Breast epithelium (tissue), 4 donors: ENCODE results near the gene ISYNA1. TPM values are rescaled to one million over a fixed set of nuclear protein-coding genes. Genes with fewer than 3 reads are reported as not detected.
A peak's percentile ranks its signal among the peaks of the same experiment; 100 is the strongest.

Source experiments
- DNase-seq, 2 donors: peaks; one replicate each; pipeline ENCODE4 v3.0.0-alpha.2; 2019; ENCODE audit warnings: low spot score in 2 of 2
- H3K27ac ChIP-seq, 2 donors: fragments of 200-600 bp; sonication (generic) in 1 of 2; one replicate each; pipeline ENCODE4 v1.5.1; 2016 to 2019; ENCODE audit warnings: mild to moderate bottlenecking in 1 of 2
- H3K27me3 ChIP-seq, 2 donors: fragments of 200-600 bp; sonication (generic) in 1 of 2; one replicate each; pipeline versions ENCODE4 v1.5.1 to v1.6.0; 2017 to 2019; ENCODE audit warnings: control low read depth in 1 of 2, mild to moderate bottlenecking in 1 of 2
- H3K36me3 ChIP-seq: fragments of 200-600 bp; one replicate; pipeline ENCODE4 v1.5.1; 2019
- H3K4me1 ChIP-seq, 2 donors: fragments of 200-600 bp; sonication (generic); one replicate each; pipeline ENCODE4 v1.5.1; 2016 to 2019; ENCODE audit warnings: control low read depth in 1 of 2
- H3K4me3 ChIP-seq, 3 donors: fragments of 200-600 bp; sonication (generic); 1 replicate in 2 of 3; 2 replicates in 1 of 3; pipeline ENCODE4 v1.5.1; 2016 to 2019; ENCODE audit warnings: mild to moderate bottlenecking in 3 of 3, moderate library complexity in 2 of 3
- H3K9me3 ChIP-seq, 2 donors: fragments of 200-600 bp; sonication (generic) in 1 of 2; one replicate each; pipeline ENCODE4 v1.5.1; 2016 to 2019; ENCODE audit warnings: control low read depth in 1 of 2
- CTCF ChIP-seq, 3 donors: fragments of 450-650 bp; IDR thresholded peaks; one replicate each; pipeline ENCODE4 v1.5.1; 2016 to 2017; ENCODE audit warnings: antibody characterized with exemption in 3 of 3, mild to moderate bottlenecking in 3 of 3, moderate library complexity in 3 of 3
- POLR2A ChIP-seq: fragments of 450-650 bp; IDR thresholded peaks from one replicate; pipeline ENCODE4 v1.6.1; 2016; ENCODE audit warnings: antibody characterized with exemption, mild to moderate bottlenecking, moderate library complexity
- POLR2AphosphoS5 ChIP-seq, 3 donors: sonication (generic); formaldehyde crosslinking; IDR thresholded peaks; one replicate each; pipeline ENCODE4 v1.6.1; 2017; ENCODE audit warnings: antibody characterized with exemption in 3 of 3
- intact Hi-C: fragments of 100-400 bp; cut with DNase I; formaldehyde crosslinking; loops from one replicate; pipeline ENCODE4 v1.15.1; 2023; ENCODE audit warnings: low total_unique reads
- total RNA-seq, 3 donors: library from RNA; depleted of rRNA; stranded (reverse); fragments of >200 nt; gene quantifications; one replicate each; pipeline ENCODE4 v1.1.0, GENCODE V29; 2016

The ISYNA1 gene
- total RNA-seq, 3 donors from 2014 or later = 7.4 to 42.9 (median 40.2) TPM

DNA sequence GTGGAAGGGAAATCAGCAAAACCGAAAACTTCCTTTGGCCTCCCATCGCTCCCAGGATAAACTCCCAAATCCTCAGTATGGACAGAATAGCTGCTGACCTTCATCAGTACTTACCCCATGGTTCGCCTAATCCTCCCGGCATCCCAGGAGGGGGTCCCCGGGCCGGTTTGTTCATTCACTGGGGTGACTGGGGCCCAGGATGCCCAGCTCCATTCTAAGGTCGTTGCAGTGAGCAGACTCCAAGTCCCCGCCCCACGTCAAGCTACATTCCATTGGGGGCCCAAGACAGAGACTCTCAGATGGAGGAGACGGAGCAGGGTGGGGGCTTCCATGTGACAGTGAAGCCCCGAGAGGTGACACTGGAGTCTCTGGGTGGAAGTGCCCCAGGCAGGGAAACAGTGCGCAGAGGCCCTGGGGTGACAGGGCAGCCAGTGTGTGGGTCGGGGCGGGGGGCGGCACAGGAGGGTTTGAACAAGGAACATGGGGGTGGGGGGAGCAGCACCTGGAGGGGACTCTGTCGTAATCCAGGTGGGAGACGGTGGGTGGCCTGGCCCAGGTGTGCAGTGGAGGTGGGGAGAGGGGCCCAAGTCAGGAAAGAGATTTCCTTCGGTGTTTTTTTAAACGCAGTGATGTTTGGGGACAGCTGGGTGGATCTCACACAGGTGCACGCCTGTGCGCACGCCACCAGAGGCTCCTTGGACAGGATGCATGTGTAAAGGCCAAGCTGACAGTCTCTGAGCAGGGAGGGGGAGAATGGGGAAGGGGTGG lies 13.6 kb downstream of the ISYNA1 start:
- H3K27me3 ChIP-seq = no peaks in the 10 kb centered on the region
- no peak for DNase-seq
- H3K36me3 ChIP-seq = no peaks in the 10 kb centered on the region
- intact Hi-C loops = no loop called here
- peaks cover 0 to 13% of the 10 kb centered on the region in 2 donors for H3K4me1 ChIP-seq
- TF ChIP-seq CTCF (IDR thresholded peaks at IDR 0.05) (no peak), POLR2A (no peak), POLR2AphosphoS5 (IDR thresholded peaks at IDR 0.05) (no peak)
- no peaks in the 10 kb centered on the region for H3K9me3 ChIP-seq
- peak overlapping the region in 1 of 2 donors; percentile 82 for H3K27ac ChIP-seq
- no peak overlapping the region for H3K4me3 ChIP-seq

DNA sequence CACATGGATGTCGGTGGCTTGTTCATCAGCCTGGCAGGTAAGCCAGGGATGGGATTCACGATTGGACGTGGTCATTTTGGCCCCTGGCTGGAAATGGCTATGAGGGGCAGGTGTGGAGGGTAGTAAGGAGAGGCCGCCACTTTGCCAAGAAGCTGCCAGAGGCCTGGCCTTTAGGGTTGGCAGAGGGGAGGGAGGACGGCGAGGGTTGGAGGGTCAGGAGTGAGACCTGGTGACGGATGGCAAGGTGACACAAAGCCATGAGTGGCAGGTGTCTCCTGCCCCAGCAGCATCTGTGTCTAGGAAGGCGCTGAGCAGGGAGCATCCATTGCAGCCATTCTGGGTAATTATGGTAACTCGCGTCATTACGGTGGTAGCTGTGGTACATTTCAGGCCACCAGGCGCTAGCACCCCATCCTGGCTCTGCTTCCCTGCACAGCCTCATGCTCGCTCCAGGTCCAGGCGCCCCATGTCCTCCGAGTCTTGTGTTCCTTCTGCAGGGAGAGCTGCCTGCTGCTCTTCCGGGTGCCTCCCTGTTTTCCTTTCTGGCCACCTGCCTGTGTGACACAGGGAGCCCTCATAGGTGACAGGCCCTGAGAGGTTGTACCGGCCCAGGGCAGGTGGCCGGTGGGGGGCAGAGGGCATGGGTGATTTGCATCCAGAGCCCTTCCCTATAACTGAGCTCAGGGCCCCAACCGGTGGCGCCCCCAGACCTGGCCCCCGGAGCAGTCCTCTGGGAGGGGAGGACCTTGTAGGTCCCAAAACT lies 14.5 kb downstream of the ISYNA1 start:
- TF ChIP-seq POLR2A = no peak
- no peak for TF ChIP-seq POLR2AphosphoS5 (IDR thresholded peaks at IDR 0.05)
- no peak for TF ChIP-seq CTCF (IDR thresholded peaks at IDR 0.05)
- peaks cover 5 to 18% of the 10 kb centered on the region in 2 donors for H3K4me1 ChIP-seq
- no peaks in the 10 kb centered on the region for H3K27me3 ChIP-seq
- no peak for DNase-seq
- no peaks in the 10 kb centered on the region for H3K36me3 ChIP-seq
- H3K27ac ChIP-seq = peak overlapping the region in 1 of 2 donors; percentile 82
- no peak overlapping the region for H3K4me3 ChIP-seq
- intact Hi-C loops = no loop called here
- no peaks in the 10 kb centered on the region for H3K9me3 ChIP-seq

- no peak for DNase-seq
- no peak overlapping the region for H3K27ac ChIP-seq
- no peaks in the 10 kb centered on the region for H3K27me3 ChIP-seq
- peaks cover 10 to 18% of the 10 kb centered on the region in 2 donors for H3K4me1 ChIP-seq
- H3K9me3 ChIP-seq = no peaks in the 10 kb centered on the region
- TF ChIP-seq POLR2A = no peak
- TF ChIP-seq POLR2AphosphoS5 (IDR thresholded peaks at IDR 0.05) = no peak
- TF ChIP-seq CTCF (IDR thresholded peaks at IDR 0.05) = no peak
- H3K4me3 ChIP-seq = no peak overlapping the region
- no peaks in the 10 kb centered on the region for H3K36me3 ChIP-seq
- intact Hi-C loops = no loop called here
Measured at GRCh38 chr19:18422530-18423191, 15.3 kb downstream of the ISYNA1 start.

DNA sequence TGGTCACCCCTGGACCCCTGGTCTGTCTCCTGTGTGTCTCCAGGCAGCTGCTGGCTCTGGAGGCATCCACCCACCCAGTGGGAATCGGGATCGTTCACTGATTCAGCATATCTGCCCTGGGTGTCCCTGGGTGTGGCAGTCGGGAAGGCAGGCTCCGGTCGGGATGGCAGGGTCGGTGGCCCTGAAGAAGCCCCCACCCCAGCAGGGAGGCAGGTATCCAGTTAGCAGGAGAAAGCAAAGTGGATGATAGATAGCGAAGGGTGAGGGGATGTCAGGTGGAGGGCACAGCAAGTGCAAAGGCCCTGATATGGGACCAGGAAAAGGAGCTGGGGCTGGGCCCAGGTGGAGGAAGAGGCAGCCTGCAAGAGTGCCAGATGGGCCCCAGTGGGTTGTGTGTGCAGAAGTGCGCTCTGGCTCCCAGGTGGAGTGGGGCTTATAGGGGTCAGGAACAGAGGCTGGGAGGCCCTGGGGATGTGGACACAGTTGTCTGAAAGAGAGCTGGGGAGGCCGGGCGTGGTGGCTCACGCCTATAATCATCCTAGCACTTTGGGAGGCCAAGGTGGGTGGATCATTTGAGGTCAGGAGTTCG lies 16.5 kb downstream of the ISYNA1 start:
- no peak for DNase-seq
- peak overlapping the region in 1 of 3 donors; percentile 96 for H3K4me3 ChIP-seq
- no peaks in the 10 kb centered on the region for H3K27me3 ChIP-seq
- TF ChIP-seq POLR2AphosphoS5 (IDR thresholded peaks at IDR 0.05) = no peak
- no peak for TF ChIP-seq CTCF (IDR thresholded peaks at IDR 0.05)
- no peak for TF ChIP-seq POLR2A
- peaks cover 10 to 21% of the 10 kb centered on the region in 2 donors for H3K4me1 ChIP-seq
- H3K36me3 ChIP-seq = no peaks in the 10 kb centered on the region
- intact Hi-C loops = no loop called here
- H3K9me3 ChIP-seq = no peaks in the 10 kb centered on the region
- H3K27ac ChIP-seq = peak overlapping the region; percentile 91 to 92
